ENCODE measurements around the gene MYL4. TPM values are rescaled to one million over a fixed set of nuclear protein-coding genes. Genes with fewer than 3 reads are reported as not detected.

Gene MYL4
- total RNA-seq, 1 donor from 2014 or later = not detected

GRCh38 chr17:47188876-47189731 lies 20.0 kb upstream of the MYL4 start, which contains the start of gene CDC27:
TSS of gene CDC27 (minus strand) at chr17:47189295. CDS start at chr17:47189172, 123 bp downstream.
- H3K27me3 Mint-ChIP-seq (ENCODE audit: unreplicated experiment) = no peaks in the 10 kb centered on the region
- DNase-seq (ENCODE audit: extremely low spot score, unreplicated experiment) = peak; percentile 100

GRCh38 chr17:47189732-47190237 lies 19.4 kb upstream of the MYL4 start:
- Mint-ChIP-seq H3K27me3 (ENCODE audit: unreplicated experiment) (no peaks in the 10 kb centered on the region), H3K9me3 (ENCODE audit: unreplicated experiment) (no peaks in the 10 kb centered on the region), H3K4me3 (ENCODE audit: unreplicated experiment) (peak overlapping the region; percentile 98), H3K27ac (ENCODE audit: unreplicated experiment) (peak overlapping the region; percentile 98), H3K4me1 (ENCODE audit: unreplicated experiment) (peaks cover 33% of the 10 kb centered on the region), H3K36me3 (ENCODE audit: unreplicated experiment) (no peaks in the 10 kb centered on the region)
- no peak for DNase-seq (ENCODE audit: extremely low spot score, unreplicated experiment)
- no peak for TF ChIP-seq CTCF (IDR thresholded peaks at IDR 0.05)

More at GRCh38 chr17:47188876-47189731, 20.0 kb upstream of the MYL4 start, which contains the start of gene CDC27:
- peaks cover 39% of the 10 kb centered on the region for H3K4me1 Mint-ChIP-seq (ENCODE audit: unreplicated experiment)
- no peaks in the 10 kb centered on the region for H3K9me3 Mint-ChIP-seq (ENCODE audit: unreplicated experiment)
- peak within 1 kb of the TSS; percentile 98 for H3K4me3 Mint-ChIP-seq (ENCODE audit: unreplicated experiment)
- peak within 1 kb of the TSS; percentile 98 for H3K27ac Mint-ChIP-seq (ENCODE audit: unreplicated experiment)
- no peak for TF ChIP-seq CTCF (IDR thresholded peaks at IDR 0.05)
- H3K36me3 Mint-ChIP-seq (ENCODE audit: unreplicated experiment) = no peaks in the 10 kb centered on the region

DNA sequence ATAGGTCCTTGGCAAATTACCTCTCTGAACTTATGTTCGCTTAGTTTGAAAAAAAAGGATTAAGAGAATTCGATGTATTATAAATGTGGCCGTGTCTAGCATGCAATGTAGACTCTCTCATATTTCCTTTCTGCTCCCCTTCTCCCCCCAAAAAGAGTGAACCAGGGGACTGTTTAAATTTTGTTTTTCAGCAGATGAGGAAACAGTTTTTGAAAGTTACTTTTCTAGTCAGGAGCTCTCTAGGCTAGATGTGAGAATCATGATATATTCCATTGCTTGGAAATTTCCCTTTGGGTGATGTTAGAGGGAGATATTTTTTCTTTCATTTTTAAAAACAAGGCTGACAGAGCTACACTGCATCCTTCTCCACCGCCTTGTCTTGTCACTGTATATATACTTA lies 18.9 kb upstream of the MYL4 start:
- no peak for DNase-seq (ENCODE audit: extremely low spot score, unreplicated experiment)
- TF ChIP-seq CTCF (IDR thresholded peaks at IDR 0.05) = no peak
- Mint-ChIP-seq H3K36me3 (ENCODE audit: unreplicated experiment) (no peaks in the 10 kb centered on the region), H3K4me1 (ENCODE audit: unreplicated experiment) (peaks cover 30% of the 10 kb centered on the region), H3K9me3 (ENCODE audit: unreplicated experiment) (no peaks in the 10 kb centered on the region), H3K27ac (ENCODE audit: unreplicated experiment) (no peak overlapping the region), H3K4me3 (ENCODE audit: unreplicated experiment) (peak overlapping the region; percentile 19), H3K27me3 (ENCODE audit: unreplicated experiment) (no peaks in the 10 kb centered on the region)

DNA sequence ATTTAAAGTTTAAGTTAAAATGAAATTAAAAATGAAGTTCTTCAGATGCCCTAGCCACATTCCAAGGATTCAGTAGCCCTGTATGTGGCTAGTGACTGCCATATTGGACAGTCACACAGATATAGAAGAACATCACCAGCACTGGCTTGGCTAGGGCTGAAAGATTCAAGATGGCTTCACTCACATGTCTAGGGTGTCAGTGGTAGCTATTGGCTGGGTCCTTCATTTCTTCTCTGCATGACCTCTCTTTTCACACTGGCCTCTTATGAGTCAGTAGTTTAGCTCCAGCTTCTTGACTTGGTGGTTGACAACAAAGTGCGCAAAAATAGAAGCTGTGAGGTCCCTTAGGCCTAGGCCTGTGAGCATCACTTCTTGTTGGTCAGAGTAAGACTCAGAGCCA lies 18.4 kb upstream of the MYL4 start:
- H3K4me1 Mint-ChIP-seq (ENCODE audit: unreplicated experiment) = peaks cover 25% of the 10 kb centered on the region
- DNase-seq (ENCODE audit: extremely low spot score, unreplicated experiment) = no peak
- TF ChIP-seq CTCF (IDR thresholded peaks at IDR 0.05) = no peak
- H3K4me3 Mint-ChIP-seq (ENCODE audit: unreplicated experiment) = no peak overlapping the region
- H3K36me3 Mint-ChIP-seq (ENCODE audit: unreplicated experiment) = no peaks in the 10 kb centered on the region
- no peak overlapping the region for H3K27ac Mint-ChIP-seq (ENCODE audit: unreplicated experiment)
- H3K9me3 Mint-ChIP-seq (ENCODE audit: unreplicated experiment) = peaks cover 3% of the 10 kb centered on the region
- no peaks in the 10 kb centered on the region for H3K27me3 Mint-ChIP-seq (ENCODE audit: unreplicated experiment)

GRCh38 chr17:47192554-47192953 lies 16.6 kb upstream of the MYL4 start:
- no peak overlapping the region for H3K4me3 Mint-ChIP-seq (ENCODE audit: unreplicated experiment)
- H3K9me3 Mint-ChIP-seq (ENCODE audit: unreplicated experiment) = peaks cover 6% of the 10 kb centered on the region
- H3K4me1 Mint-ChIP-seq (ENCODE audit: unreplicated experiment) = peaks cover 10% of the 10 kb centered on the region
- no peak overlapping the region for H3K27ac Mint-ChIP-seq (ENCODE audit: unreplicated experiment)
- DNase-seq (ENCODE audit: extremely low spot score, unreplicated experiment) = no peak
- no peak for TF ChIP-seq CTCF (IDR thresholded peaks at IDR 0.05)
- no peaks in the 10 kb centered on the region for H3K36me3 Mint-ChIP-seq (ENCODE audit: unreplicated experiment)
- no peaks in the 10 kb centered on the region for H3K27me3 Mint-ChIP-seq (ENCODE audit: unreplicated experiment)

Measured in osteocyte (in vitro differentiated cells).